ENCODE measurements around the gene ZCCHC24.
"Not testable (repeated sequence)": the region's sequence is repeated elsewhere in the genome, so short reads cannot be mapped to it uniquely, and the experiment has no call there.

The ZCCHC24 gene

GRCh38 chr10:79472951-79473350 lies 27.5 kb upstream of the ZCCHC24 start:
- no peak for DNase-seq (ENCODE audit: low read depth in 2 of 2)

GRCh38 chr10:79472449-79472848 lies 27.0 kb upstream of the ZCCHC24 start:
- no peak for DNase-seq (ENCODE audit: low read depth in 2 of 2)

GRCh38 chr10:79471776-79472175 lies 26.4 kb upstream of the ZCCHC24 start:
- DNase-seq (ENCODE audit: low read depth in 2 of 2): no peak

GRCh38 chr10:79470096-79470495 lies 24.7 kb upstream of the ZCCHC24 start:
- DNase-seq (ENCODE audit: low read depth in 2 of 2): no peak

- no peak for DNase-seq (ENCODE audit: low read depth in 2 of 2)
Measured at GRCh38 chr10:79468841-79469585, 23.6 kb upstream of the ZCCHC24 start.

GRCh38 chr10:79468015-79468560 lies 22.7 kb upstream of the ZCCHC24 start:
- no peak for DNase-seq (ENCODE audit: low read depth in 2 of 2)

- no peak for DNase-seq (ENCODE audit: low read depth in 2 of 2)
Measured at GRCh38 chr10:79465341-79465740, 19.9 kb upstream of the ZCCHC24 start.

- no peak for DNase-seq (ENCODE audit: low read depth in 2 of 2)
Measured at GRCh38 chr10:79463578-79464496, 18.4 kb upstream of the ZCCHC24 start.

- no peak for DNase-seq (ENCODE audit: low read depth in 2 of 2)
Measured at GRCh38 chr10:79460687-79461086, 15.3 kb upstream of the ZCCHC24 start.

- DNase-seq (ENCODE audit: low read depth in 2 of 2): no peak
Measured at GRCh38 chr10:79459243-79459642, 13.8 kb upstream of the ZCCHC24 start.

- no peak for DNase-seq (ENCODE audit: low read depth in 2 of 2)
Measured at GRCh38 chr10:79458483-79458882, 13.1 kb upstream of the ZCCHC24 start.

- DNase-seq (ENCODE audit: low read depth in 2 of 2): no peak
Measured at GRCh38 chr10:79457256-79457785, 11.9 kb upstream of the ZCCHC24 start.

- no peak for DNase-seq (ENCODE audit: low read depth in 2 of 2)
Measured at GRCh38 chr10:79454259-79454658, 8.8 kb upstream of the ZCCHC24 start.

GRCh38 chr10:79453392-79453791 lies 8.0 kb upstream of the ZCCHC24 start:
- DNase-seq (ENCODE audit: low read depth in 2 of 2): no peak

- DNase-seq (ENCODE audit: low read depth in 2 of 2): no peak
Measured at GRCh38 chr10:79452174-79452611, 6.8 kb upstream of the ZCCHC24 start.

- DNase-seq (ENCODE audit: low read depth in 2 of 2): no peak
Measured at GRCh38 chr10:79451046-79451699, 5.7 kb upstream of the ZCCHC24 start.

GRCh38 chr10:79449181-79450146 lies 4.0 kb upstream of the ZCCHC24 start:
- no peak for DNase-seq (ENCODE audit: low read depth in 2 of 2)

- no peak for DNase-seq (ENCODE audit: low read depth in 2 of 2)
Measured at GRCh38 chr10:79448732-79449049, 3.3 kb upstream of the ZCCHC24 start.

GRCh38 chr10:79447911-79448731 lies 2.7 kb upstream of the ZCCHC24 start:
- no peak for DNase-seq (ENCODE audit: low read depth in 2 of 2)

- DNase-seq (ENCODE audit: low read depth in 2 of 2): not testable (repeated sequence)
Measured at GRCh38 chr10:79447249-79447648, 1.8 kb upstream of the ZCCHC24 start.
